Spleen (tissue), 11 donors: Measurements from ENCODE around the gene CST1. TPM values are rescaled to one million over a fixed set of nuclear protein-coding genes. Genes with fewer than 3 reads are reported as not detected.
"Not testable (repeated sequence)": the region's sequence is repeated elsewhere in the genome, so short reads cannot be mapped to it uniquely, and the experiment has no call there.

ENCODE experiments used
- DNase-seq: peaks from one replicate; pipeline ENCODE4 v3.0.0-alpha.2; 2020
- H3K27ac ChIP-seq, 8 donors: fragments of 200-600 bp; sonication (generic) in 7 of 8; 1 replicate in 4 of 8; 2 replicates in 4 of 8; pipeline versions ENCODE4 v1.5.0 to v1.8.0; 2016 to 2021; ENCODE audit warnings: inconsistent platforms in 4 of 8, mild to moderate bottlenecking in 4 of 8, moderate library complexity in 1 of 8
- H3K27me3 ChIP-seq, 7 donors: fragments of 200-600 bp; sonication (generic) in 6 of 7; replicated peaks in 1 of 7; 1 replicate in 4 of 7; 2 replicates in 3 of 7; pipeline versions ENCODE4 v1.5.0 to v1.8.0; 2016 to 2021; ENCODE audit warnings: inconsistent platforms in 3 of 7, mild to moderate bottlenecking in 1 of 7
- H3K36me3 ChIP-seq, 6 donors: fragments of 200-600 bp; sonication (generic) in 5 of 6; 1 replicate in 4 of 6; 2 replicates in 2 of 6; pipeline versions ENCODE4 v1.5.0 to v1.8.0; 2016 to 2021; ENCODE audit warnings: inconsistent platforms in 2 of 6
- H3K4me1 ChIP-seq, 6 donors: fragments of 200-600 bp; sonication (generic) in 5 of 6; 1 replicate in 3 of 6; 2 replicates in 3 of 6; pipeline versions ENCODE4 v1.5.0 to v1.8.0; 2016 to 2021; ENCODE audit warnings: inconsistent platforms in 3 of 6
- H3K4me3 ChIP-seq, 8 donors: fragments of 200-600 bp; sonication (generic) in 7 of 8; 1 replicate in 4 of 8; 2 replicates in 4 of 8; pipeline versions ENCODE4 v1.5.0 to v1.8.0; 2016 to 2021; ENCODE audit warnings: inconsistent platforms in 4 of 8, mild to moderate bottlenecking in 4 of 8, moderate library complexity in 2 of 8
- H3K9me3 ChIP-seq, 8 donors: fragments of 200-600 bp; sonication (generic) in 7 of 8; 1 replicate in 4 of 8; 2 replicates in 4 of 8; pipeline versions ENCODE4 v1.5.0 to v1.8.0; 2016 to 2021; ENCODE audit warnings: inconsistent platforms in 4 of 8
- CTCF ChIP-seq, 11 experiments: fragments of 200-600 bp in 7 of 11; fragments of 450-650 bp in 4 of 11; sonication (generic) in 4 of 11; IDR thresholded peaks in 8 of 11; conservative IDR thresholded peaks in 3 of 11; 1 replicate in 7 of 11; 2 replicates in 4 of 11; pipeline versions ENCODE4 v1.4.0 to v1.8.0; 2016 to 2021; ENCODE audit warnings: antibody characterized with exemption in 11 of 11, inconsistent platforms in 4 of 11, mild to moderate bottlenecking in 1 of 11
- POLR2A ChIP-seq, 3 donors: fragments of 450-650 bp; IDR thresholded peaks; one replicate each; pipeline ENCODE4 v1.5.1; 2017; ENCODE audit warnings: antibody characterized with exemption in 3 of 3, mild to moderate bottlenecking in 1 of 3
- POLR2AphosphoS5 ChIP-seq, 3 donors: sonication (generic); formaldehyde crosslinking; IDR thresholded peaks; one replicate each; pipeline ENCODE4 v1.5.1; 2017; ENCODE audit warnings: antibody characterized with exemption in 3 of 3
- WGBS, 5 donors: extraction: QIAGEN DNeasy Blood & Tissue Kit in 3 of 5; methylation state at CpG; one replicate each; pipeline versions ENCODE4 v1.1.5 to v1.1.7; 2013 to 2018; 5-methylcytosine and 5-hydroxymethylcytosine counted together
- intact Hi-C: fragments of 100-400 bp; cut with DNase I; formaldehyde crosslinking; loops from one replicate; pipeline ENCODE4 v1.15.0; 2023; ENCODE audit warnings: low total_unique reads
- polyA plus RNA-seq, 3 donors: library from polyadenylated mRNA; stranded (reverse); fragments of 200-250 nt; gene quantifications; one replicate each; pipeline ENCODE4 v1.2.1, GENCODE V29; 2013
- total RNA-seq, 7 donors: library from RNA; depleted of rRNA in 3 of 7; stranded (reverse); fragments of >200 nt in 3 of 7; fragmentation: NEBNext Ultra II Directional in 4 of 7; extraction: Animal tissue kit (Norgen Biotek cat#: 25700) in 4 of 7; gene quantifications; one replicate each; pipeline versions ENCODE4 v1.1.0 to v1.2.1, GENCODE V29; 2016 to 2021
- donor health status: healthy with polysubstance abuse.
- donor health status: DM: no; HTN: no; CAD: no; lungs with moderate emphysema.
- donor health status: DM: no; HTN: no; CAD: no.
- donor health status: Bipolar disorder and iron deficiency.
- donor health status: healthy.
- donor health status: DM: no; HTN: no; CAD: no.
- donor health status: DM: yes; HTN: yes; CAD: no.

CST1 gene
- total and polyA plus RNA-seq, 10 donors, result not detected

GRCh38 chr20:23749746-23750145, 989 bp downstream of the CST1 start:
- Histone ChIP-seq H3K4me1 (no peaks in the 10 kb centered on the region), H3K4me3 (no peak overlapping the region), H3K36me3 (no peaks in the 10 kb centered on the region), H3K27ac (no peak overlapping the region), H3K27me3 (no peaks in the 10 kb centered on the region), H3K9me3 (no peaks in the 10 kb centered on the region)
- DNase-seq, result no peak
- intact Hi-C loops, result no loop called here
- WGBS, 5 donors, result 77 to 94% (median 80%) methylated on average over 4 to 5 of the region's 5 CpGs
- TF ChIP-seq POLR2AphosphoS5 (IDR thresholded peaks at IDR 0.05), result no peak
- TF ChIP-seq POLR2A (IDR thresholded peaks at IDR 0.05), result no peak
- no peak for TF ChIP-seq CTCF (IDR thresholded peaks at IDR 0.05 in 8 of 11, conservative IDR thresholded peaks at IDR 0.05 in 3 of 11)

- H3K4me1 ChIP-seq, H3K9me3 ChIP-seq, intact Hi-C loops, DNase-seq, H3K36me3 ChIP-seq, H3K27me3 ChIP-seq, H3K4me3 ChIP-seq, H3K27ac ChIP-seq: not testable (repeated sequence)
- WGBS, 5 donors, result 81 to 91% (median 86%) methylated on average over 8 to 10 of the region's 10 CpGs
Observed at GRCh38 chr20:23748975-23749374, 1.8 kb downstream of the CST1 start.

- H3K36me3 ChIP-seq, H3K27me3 ChIP-seq, DNase-seq, H3K9me3 ChIP-seq, H3K27ac ChIP-seq, H3K4me3 ChIP-seq, intact Hi-C loops, H3K4me1 ChIP-seq: not testable (repeated sequence)
- 75 to 92% (median 79%) methylated on average over 5 to 7 of the region's 7 CpGs for WGBS, 5 donors
Observed at GRCh38 chr20:23747551-23747950, 3.2 kb downstream of the CST1 start.

- H3K4me1 ChIP-seq, H3K36me3 ChIP-seq, H3K27me3 ChIP-seq, H3K9me3 ChIP-seq, intact Hi-C loops, DNase-seq, H3K27ac ChIP-seq, H3K4me3 ChIP-seq: not testable (repeated sequence)
- 59 to 85% (median 76%) methylated on average over 3 to 4 of the region's 4 CpGs for WGBS, 5 donors
Observed at GRCh38 chr20:23747092-23747491, 3.6 kb downstream of the CST1 start.

GRCh38 chr20:23746321-23746720, 4.4 kb downstream of the CST1 start:
- no peaks in the 10 kb centered on the region for H3K36me3 ChIP-seq
- TF ChIP-seq POLR2AphosphoS5 (IDR thresholded peaks at IDR 0.05), result no peak
- TF ChIP-seq CTCF (IDR thresholded peaks at IDR 0.05 in 8 of 11, conservative IDR thresholded peaks at IDR 0.05 in 3 of 11), result no peak
- no peak for TF ChIP-seq POLR2A (IDR thresholded peaks at IDR 0.05)
- no peaks in the 10 kb centered on the region for H3K27me3 ChIP-seq
- DNase-seq, result no peak
- H3K4me3 ChIP-seq, result no peak overlapping the region
- H3K4me1 ChIP-seq, result no peaks in the 10 kb centered on the region
- WGBS, 5 donors, result 42 to 90% (median 68%) methylated on average over 6 of the region's 6 CpGs
- H3K9me3 ChIP-seq, result no peaks in the 10 kb centered on the region
- no peak overlapping the region for H3K27ac ChIP-seq
- intact Hi-C loops, result no loop called here

- DNase-seq, result no peak
- 85 to 97% (median 95%) methylated on average over 2 of the region's 2 CpGs for WGBS, 5 donors
- H3K36me3 ChIP-seq, result no peaks in the 10 kb centered on the region
- no peak overlapping the region for H3K4me3 ChIP-seq
- no peaks in the 10 kb centered on the region for H3K4me1 ChIP-seq
- H3K9me3 ChIP-seq, result no peaks in the 10 kb centered on the region
- intact Hi-C loops, result no loop called here
- TF ChIP-seq CTCF (IDR thresholded peaks at IDR 0.05 in 8 of 11, conservative IDR thresholded peaks at IDR 0.05 in 3 of 11), result no peak
- TF ChIP-seq POLR2AphosphoS5 (IDR thresholded peaks at IDR 0.05), result no peak
- TF ChIP-seq POLR2A (IDR thresholded peaks at IDR 0.05), result no peak
- no peak overlapping the region for H3K27ac ChIP-seq
- no peaks in the 10 kb centered on the region for H3K27me3 ChIP-seq
Observed at GRCh38 chr20:23745247-23745646, 5.5 kb downstream of the CST1 start.
